ENCODE results near the gene ERCC3.
"Not testable (repeated sequence)": the region's sequence is repeated elsewhere in the genome, so short reads cannot be mapped to it uniquely, and the experiment has no call there.

DNA sequence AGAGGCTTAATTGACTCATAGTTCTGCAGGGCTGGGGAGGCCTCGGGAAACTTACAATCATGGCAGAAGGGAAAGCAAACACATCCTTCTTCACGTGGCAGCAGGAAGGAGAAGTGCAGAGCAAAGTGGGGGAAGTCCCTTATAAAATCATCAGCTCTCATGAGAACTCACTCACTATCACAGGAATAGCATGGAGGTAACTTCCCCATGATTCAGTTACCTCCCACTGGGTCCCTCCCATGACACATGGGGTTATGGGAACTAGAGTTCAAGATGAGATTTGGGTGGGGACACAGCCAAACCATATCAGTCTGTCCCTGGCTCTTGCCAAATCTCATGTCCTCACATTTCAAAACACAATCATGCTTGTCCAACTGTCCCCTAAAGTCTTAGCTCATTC, 52.8 kb downstream of the ERCC3 start:
- not testable (repeated sequence) for TF ChIP-seq SIN3A (IDR thresholded peaks at IDR 0.05; ENCODE audit: borderline replicate concordance, low read depth, low read length); GATA2 (CRISPR knock-in tag; IDR thresholded peaks at IDR 0.05); EZH2phosphoT487 (IDR thresholded peaks at IDR 0.05; ENCODE audit: borderline replicate concordance, low read depth); RCOR1 (IDR thresholded peaks at IDR 0.05; ENCODE audit: low read length); TEAD4 (IDR thresholded peaks at IDR 0.05; ENCODE audit: borderline replicate concordance, insufficient read depth); ELF1 (IDR thresholded peaks at IDR 0.05); SMC3 (IDR thresholded peaks at IDR 0.05; ENCODE audit: low read depth, low read length); POLR2AphosphoS5 (IDR thresholded peaks at IDR 0.05; ENCODE audit: low read depth, low read length)
- TF ChIP-seq, protein P1, sequence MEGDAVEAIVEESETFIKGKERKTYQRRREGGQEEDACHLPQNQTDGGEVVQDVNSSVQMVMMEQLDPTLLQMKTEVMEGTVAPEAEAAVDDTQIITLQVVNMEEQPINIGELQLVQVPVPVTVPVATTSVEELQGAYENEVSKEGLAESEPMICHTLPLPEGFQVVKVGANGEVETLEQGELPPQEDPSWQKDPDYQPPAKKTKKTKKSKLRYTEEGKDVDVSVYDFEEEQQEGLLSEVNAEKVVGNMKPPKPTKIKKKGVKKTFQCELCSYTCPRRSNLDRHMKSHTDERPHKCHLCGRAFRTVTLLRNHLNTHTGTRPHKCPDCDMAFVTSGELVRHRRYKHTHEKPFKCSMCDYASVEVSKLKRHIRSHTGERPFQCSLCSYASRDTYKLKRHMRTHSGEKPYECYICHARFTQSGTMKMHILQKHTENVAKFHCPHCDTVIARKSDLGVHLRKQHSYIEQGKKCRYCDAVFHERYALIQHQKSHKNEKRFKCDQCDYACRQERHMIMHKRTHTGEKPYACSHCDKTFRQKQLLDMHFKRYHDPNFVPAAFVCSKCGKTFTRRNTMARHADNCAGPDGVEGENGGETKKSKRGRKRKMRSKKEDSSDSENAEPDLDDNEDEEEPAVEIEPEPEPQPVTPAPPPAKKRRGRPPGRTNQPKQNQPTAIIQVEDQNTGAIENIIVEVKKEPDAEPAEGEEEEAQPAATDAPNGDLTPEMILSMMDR (IDR thresholded peaks at IDR 0.05) = not testable (repeated sequence)
- TF ChIP-seq, protein P2, sequence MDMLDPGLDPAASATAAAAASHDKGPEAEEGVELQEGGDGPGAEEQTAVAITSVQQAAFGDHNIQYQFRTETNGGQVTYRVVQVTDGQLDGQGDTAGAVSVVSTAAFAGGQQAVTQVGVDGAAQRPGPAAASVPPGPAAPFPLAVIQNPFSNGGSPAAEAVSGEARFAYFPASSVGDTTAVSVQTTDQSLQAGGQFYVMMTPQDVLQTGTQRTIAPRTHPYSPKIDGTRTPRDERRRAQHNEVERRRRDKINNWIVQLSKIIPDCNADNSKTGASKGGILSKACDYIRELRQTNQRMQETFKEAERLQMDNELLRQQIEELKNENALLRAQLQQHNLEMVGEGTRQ (IDR thresholded peaks at IDR 0.05; ENCODE audit: borderline replicate concordance, low read depth, low read length) = not testable (repeated sequence)
- TF ChIP-seq, protein P3, sequence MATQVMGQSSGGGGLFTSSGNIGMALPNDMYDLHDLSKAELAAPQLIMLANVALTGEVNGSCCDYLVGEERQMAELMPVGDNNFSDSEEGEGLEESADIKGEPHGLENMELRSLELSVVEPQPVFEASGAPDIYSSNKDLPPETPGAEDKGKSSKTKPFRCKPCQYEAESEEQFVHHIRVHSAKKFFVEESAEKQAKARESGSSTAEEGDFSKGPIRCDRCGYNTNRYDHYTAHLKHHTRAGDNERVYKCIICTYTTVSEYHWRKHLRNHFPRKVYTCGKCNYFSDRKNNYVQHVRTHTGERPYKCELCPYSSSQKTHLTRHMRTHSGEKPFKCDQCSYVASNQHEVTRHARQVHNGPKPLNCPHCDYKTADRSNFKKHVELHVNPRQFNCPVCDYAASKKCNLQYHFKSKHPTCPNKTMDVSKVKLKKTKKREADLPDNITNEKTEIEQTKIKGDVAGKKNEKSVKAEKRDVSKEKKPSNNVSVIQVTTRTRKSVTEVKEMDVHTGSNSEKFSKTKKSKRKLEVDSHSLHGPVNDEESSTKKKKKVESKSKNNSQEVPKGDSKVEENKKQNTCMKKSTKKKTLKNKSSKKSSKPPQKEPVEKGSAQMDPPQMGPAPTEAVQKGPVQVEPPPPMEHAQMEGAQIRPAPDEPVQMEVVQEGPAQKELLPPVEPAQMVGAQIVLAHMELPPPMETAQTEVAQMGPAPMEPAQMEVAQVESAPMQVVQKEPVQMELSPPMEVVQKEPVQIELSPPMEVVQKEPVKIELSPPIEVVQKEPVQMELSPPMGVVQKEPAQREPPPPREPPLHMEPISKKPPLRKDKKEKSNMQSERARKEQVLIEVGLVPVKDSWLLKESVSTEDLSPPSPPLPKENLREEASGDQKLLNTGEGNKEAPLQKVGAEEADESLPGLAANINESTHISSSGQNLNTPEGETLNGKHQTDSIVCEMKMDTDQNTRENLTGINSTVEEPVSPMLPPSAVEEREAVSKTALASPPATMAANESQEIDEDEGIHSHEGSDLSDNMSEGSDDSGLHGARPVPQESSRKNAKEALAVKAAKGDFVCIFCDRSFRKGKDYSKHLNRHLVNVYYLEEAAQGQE (IDR thresholded peaks at IDR 0.05; ENCODE audit: low read depth, low read length) = not testable (repeated sequence)
- TF ChIP-seq, protein P4, sequence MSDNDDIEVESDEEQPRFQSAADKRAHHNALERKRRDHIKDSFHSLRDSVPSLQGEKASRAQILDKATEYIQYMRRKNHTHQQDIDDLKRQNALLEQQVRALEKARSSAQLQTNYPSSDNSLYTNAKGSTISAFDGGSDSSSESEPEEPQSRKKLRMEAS (IDR thresholded peaks at IDR 0.05; ENCODE audit: low read depth) = not testable (repeated sequence)
